ENCODE measurements around the gene CFAP69. TPM values are rescaled to one million over a fixed set of nuclear protein-coding genes. Genes with fewer than 3 reads are reported as not detected.

Gene CFAP69
- total RNA-seq, 1 donor from 2014 or later: 1.8 TPM

DNA sequence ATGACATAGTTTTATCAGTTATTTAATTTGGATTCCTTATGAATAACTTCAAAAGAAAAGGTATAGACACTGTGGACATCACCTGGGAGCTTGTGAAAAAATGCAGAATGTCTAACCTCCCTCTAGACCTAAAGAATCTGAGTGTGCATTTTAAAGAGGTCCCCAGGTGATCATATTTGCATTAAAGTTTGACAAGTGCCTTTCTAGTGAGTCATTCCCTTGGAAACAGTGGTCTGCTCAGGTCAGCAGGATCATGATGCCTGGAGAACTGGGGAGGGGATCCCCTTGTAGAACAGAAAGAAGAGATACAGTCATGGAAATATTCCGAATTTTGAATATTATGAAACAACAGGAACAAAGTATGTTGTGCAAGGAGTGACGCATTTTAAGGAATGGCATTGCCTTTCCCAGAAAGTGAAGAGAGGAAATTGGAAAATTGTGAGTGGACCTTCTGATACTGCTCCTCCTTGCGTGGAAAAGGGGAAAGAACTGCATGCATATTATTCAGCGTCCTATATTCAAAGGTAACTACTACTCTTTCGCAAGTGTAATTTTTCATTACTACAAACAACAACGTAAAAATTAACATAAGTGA lies 28.8 kb upstream of the CFAP69 start:
- Mint-ChIP-seq H3K4me3 (ENCODE audit: unreplicated experiment) (no peak overlapping the region), H3K36me3 (ENCODE audit: low read depth, unreplicated experiment) (no peaks in the 10 kb centered on the region), H3K4me1 (ENCODE audit: unreplicated experiment) (peaks cover under 1% of the 10 kb centered on the region), H3K27me3 (ENCODE audit: unreplicated experiment) (peaks cover under 1% of the 10 kb centered on the region), H3K27ac (ENCODE audit: unreplicated experiment) (no peak overlapping the region), H3K9me3 (ENCODE audit: unreplicated experiment) (no peaks in the 10 kb centered on the region)
- DNase-seq (ENCODE audit: low spot score): no peak
- TF ChIP-seq CTCF (IDR thresholded peaks at IDR 0.05; ENCODE audit: unreplicated experiment): no peak

GRCh38 chr7:90216771-90217170 lies 28.2 kb upstream of the CFAP69 start:
- Mint-ChIP-seq H3K36me3 (ENCODE audit: low read depth, unreplicated experiment) (no peaks in the 10 kb centered on the region), H3K4me3 (ENCODE audit: unreplicated experiment) (no peak overlapping the region), H3K27ac (ENCODE audit: unreplicated experiment) (no peak overlapping the region), H3K9me3 (ENCODE audit: unreplicated experiment) (no peaks in the 10 kb centered on the region), H3K4me1 (ENCODE audit: unreplicated experiment) (no peaks in the 10 kb centered on the region), H3K27me3 (ENCODE audit: unreplicated experiment) (no peaks in the 10 kb centered on the region)
- TF ChIP-seq CTCF (IDR thresholded peaks at IDR 0.05; ENCODE audit: unreplicated experiment): no peak
- DNase-seq (ENCODE audit: low spot score): no peak

- no peaks in the 10 kb centered on the region for H3K27me3 Mint-ChIP-seq (ENCODE audit: unreplicated experiment)
- H3K4me3 Mint-ChIP-seq (ENCODE audit: unreplicated experiment): no peak overlapping the region
- DNase-seq (ENCODE audit: low spot score): no peak
- H3K27ac Mint-ChIP-seq (ENCODE audit: unreplicated experiment): no peak overlapping the region
- H3K4me1 Mint-ChIP-seq (ENCODE audit: unreplicated experiment): no peaks in the 10 kb centered on the region
- no peak for TF ChIP-seq CTCF (IDR thresholded peaks at IDR 0.05; ENCODE audit: unreplicated experiment)
- no peaks in the 10 kb centered on the region for H3K36me3 Mint-ChIP-seq (ENCODE audit: low read depth, unreplicated experiment)
- no peaks in the 10 kb centered on the region for H3K9me3 Mint-ChIP-seq (ENCODE audit: unreplicated experiment)
These were observed 22.6 kb upstream of the CFAP69 start for GRCh38 chr7:90222390-90222789.

DNA sequence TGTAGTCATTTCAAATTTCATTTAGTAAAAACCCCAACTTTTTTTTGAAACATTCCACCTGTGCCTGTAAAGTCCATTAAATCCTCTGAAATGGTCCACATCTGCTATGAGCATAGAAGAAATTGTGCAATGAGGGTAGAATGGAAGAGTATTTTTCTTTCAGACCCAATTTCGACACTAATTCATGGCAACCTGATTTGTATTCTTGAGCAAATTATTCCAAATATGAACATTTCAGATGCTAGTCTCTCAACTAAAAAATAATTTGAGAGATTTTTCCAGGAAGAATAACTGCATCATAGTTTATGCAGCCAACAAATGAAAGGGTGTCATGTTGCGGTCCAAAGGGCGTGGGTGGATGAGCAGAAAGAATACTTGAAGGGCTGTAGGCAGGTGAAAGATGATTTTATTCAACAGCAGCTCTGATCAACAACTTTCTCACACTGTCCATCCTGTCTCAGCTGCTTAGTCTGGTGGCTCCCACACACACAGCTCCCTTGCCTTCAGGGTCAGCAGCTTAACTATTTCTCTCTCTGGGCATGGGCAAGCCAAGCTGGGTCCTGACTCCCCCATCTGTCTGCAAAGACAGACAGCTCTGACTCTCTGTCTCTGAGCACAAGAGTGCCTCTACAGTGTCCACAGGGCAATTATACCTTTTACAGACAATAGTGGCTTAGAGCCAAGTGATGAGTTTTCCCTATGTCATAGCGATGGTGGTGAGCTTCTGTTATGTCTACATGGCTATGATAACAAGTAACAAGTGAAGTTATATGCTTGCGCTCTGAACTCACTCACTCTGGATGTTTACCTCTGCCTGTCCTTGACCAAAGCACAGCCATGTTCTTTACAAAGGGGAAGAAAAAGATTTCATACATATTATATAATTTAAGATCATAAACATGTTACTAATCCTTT lies 21.9 kb upstream of the CFAP69 start:
- Mint-ChIP-seq H3K4me1 (ENCODE audit: unreplicated experiment) (no peaks in the 10 kb centered on the region), H3K27me3 (ENCODE audit: unreplicated experiment) (no peaks in the 10 kb centered on the region), H3K36me3 (ENCODE audit: low read depth, unreplicated experiment) (no peaks in the 10 kb centered on the region), H3K4me3 (ENCODE audit: unreplicated experiment) (no peak overlapping the region), H3K27ac (ENCODE audit: unreplicated experiment) (no peak overlapping the region), H3K9me3 (ENCODE audit: unreplicated experiment) (no peaks in the 10 kb centered on the region)
- no peak for DNase-seq (ENCODE audit: low spot score)
- TF ChIP-seq CTCF (IDR thresholded peaks at IDR 0.05; ENCODE audit: unreplicated experiment): no peak

- H3K27ac Mint-ChIP-seq (ENCODE audit: unreplicated experiment): no peak overlapping the region
- no peaks in the 10 kb centered on the region for H3K4me1 Mint-ChIP-seq (ENCODE audit: unreplicated experiment)
- H3K4me3 Mint-ChIP-seq (ENCODE audit: unreplicated experiment): no peak overlapping the region
- no peak for DNase-seq (ENCODE audit: low spot score)
- H3K9me3 Mint-ChIP-seq (ENCODE audit: unreplicated experiment): no peaks in the 10 kb centered on the region
- TF ChIP-seq CTCF (IDR thresholded peaks at IDR 0.05; ENCODE audit: unreplicated experiment): no peak
- H3K27me3 Mint-ChIP-seq (ENCODE audit: unreplicated experiment): no peaks in the 10 kb centered on the region
- H3K36me3 Mint-ChIP-seq (ENCODE audit: low read depth, unreplicated experiment): no peaks in the 10 kb centered on the region
These were observed 20.8 kb upstream of the CFAP69 start for GRCh38 chr7:90224195-90224594.
